Stimulated activated CD8-positive, alpha-beta memory T cell treated with anti-CD3 and anti-CD28 coated beads, Interleukin-7, amount 100 ng/mL, for 1 hour (primary cell): ENCODE results near the gene ZNF414.
"Not testable (repeated sequence)": the region's sequence is repeated elsewhere in the genome, so short reads cannot be mapped to it uniquely, and the experiment has no call there.

Experiments
- DNase-seq, 2 donors: peaks; one replicate each; pipeline ENCODE4 v3.0.0-alpha.2; 2020; ENCODE audit warnings: low read depth in 2 of 2

Gene ZNF414, protein sequence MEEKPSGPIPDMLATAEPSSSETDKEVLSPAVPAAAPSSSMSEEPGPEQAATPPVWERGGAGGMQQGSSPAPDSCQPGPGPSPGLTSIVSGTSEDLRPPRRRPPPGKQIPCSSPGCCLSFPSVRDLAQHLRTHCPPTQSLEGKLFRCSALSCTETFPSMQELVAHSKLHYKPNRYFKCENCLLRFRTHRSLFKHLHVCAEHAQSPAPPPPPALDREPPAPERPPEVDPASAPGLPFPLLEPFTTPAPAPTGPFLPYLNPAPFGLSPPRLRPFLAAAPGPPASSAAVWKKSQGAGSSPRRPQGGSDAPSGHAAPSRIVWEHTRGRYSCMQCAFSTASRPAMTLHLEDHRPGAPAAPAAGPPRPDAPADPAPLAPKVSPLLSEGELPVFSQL

DNA sequence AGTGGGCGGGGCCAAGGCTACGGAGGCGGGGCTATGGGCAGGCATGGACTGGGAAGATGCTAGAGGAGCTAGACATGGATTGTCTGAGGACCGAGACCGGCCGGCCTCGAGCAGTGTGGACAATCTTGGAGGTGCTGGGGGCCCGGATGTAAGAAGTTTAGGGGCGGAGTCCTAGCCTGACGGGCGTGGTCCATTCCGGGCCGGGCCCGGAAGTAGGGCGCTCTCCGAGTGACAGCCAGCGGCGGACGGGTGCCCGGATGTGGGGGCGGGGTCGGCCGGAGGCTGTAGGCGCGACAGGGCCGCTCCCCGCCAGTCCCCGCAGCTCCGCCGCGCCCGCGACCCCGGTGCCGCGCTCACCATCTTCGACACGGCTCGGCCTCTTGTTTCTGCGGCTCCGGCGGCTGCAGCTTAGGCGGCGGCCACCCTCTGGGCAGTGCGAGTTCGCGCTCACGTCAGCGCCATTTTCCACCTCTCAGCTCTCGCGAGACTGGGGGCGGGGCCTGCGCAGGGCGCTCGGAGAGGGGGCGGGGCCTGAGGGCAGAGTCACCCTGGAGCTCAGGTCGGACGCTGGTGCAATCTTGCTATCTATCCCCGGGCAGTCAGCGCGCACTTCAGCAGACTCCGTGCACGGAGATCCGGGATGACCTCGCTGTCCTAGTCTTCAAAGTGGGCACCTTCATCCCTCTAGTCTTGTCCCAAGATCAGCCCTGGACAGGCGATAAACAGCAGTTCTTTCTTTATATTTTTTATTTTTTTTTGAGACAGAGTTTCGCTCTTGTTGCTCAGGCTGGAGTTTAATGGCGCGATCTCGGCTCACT is at the start of gene ZNF414:
Gene ZNF414 (minus strand): TSS at position 481 of the 818 bp plus-strand sequence. CDS start 121 bp downstream, at position 360.
- peak; percentile 95 to 96 for DNase-seq

DNA sequence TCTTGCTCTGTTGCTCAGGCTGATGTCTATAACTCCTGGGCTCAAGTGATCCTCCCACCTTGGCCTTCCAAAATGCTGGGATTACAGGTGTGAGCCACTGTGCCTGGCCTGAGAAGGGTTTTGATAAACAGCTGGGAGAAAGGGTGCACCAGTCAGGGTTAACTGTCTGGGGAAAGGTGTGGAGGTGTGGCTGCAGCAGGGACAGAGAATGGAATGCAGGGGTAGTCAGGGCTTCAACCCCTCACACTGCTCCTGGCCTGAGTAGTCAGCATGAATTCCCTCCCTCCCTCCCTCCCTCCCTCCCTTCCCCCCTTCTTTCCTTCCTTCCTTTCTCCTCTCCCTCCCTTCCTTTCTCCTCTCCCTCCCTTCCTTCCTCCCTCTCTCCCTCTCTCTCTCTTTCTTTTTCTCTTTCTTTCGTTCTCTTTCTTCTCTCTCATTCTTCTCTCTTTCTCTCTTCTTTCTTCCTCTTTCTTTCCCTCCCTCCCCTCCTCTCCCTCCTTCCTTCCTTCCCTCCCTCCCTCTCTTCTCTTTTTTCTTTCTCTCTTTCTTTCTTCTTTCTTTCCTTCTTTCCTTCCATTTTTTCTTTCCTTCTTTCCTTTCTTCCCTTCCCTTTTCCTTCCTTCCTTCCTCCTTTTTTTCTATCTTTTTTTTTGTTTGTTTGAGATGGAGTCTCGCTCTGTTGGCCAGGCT is 47.3 kb upstream of the ZNF414 start:
- no peak for DNase-seq

GRCh38 chr19:8558325-8558724 is 44.4 kb upstream of the ZNF414 start:
- DNase-seq = no peak

GRCh38 chr19:8557642-8558238 is 43.8 kb upstream of the ZNF414 start:
- DNase-seq = no peak

DNA sequence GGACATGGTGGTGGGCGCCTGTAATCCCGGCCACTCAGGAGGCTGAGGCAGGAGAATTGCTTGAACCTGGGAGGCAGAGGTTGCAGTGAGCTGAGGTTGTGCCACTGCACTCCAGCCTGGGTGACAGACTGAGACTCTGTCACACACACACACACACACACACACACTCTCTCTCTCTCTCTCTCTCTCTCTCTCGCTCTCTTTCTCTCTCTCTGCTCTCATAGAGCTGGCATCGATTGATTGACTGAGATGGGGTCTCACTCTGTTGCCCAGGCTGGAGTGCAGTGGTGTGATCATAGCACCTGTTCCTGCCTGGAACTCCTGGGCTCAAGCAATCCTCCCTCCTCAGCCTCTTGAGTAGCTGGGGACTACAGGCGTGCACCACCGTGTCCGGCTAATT is 39.8 kb upstream of the ZNF414 start:
- not testable (repeated sequence) for DNase-seq

- no peak for DNase-seq
Measured at GRCh38 chr19:8552810-8553209, 38.8 kb upstream of the ZNF414 start.

DNA sequence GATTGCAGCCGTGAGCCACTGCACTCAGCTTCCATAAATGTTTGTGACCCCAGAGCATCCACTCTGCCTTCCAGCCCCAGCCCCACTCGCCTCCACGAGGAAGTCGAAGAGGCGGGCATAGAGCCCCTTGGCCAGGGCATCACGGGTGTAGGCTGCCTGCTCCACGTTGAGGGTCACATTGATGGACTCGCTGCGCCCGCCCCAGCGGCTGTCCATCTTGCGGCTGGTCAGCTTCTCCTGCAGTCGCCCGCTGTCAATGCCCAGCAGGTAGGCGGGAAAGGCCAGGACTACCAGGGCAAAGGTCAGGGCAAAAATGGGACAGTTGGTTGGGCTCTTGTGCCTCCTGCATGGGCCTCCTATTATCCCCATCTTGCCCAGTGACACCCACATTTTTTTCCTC is 36.1 kb upstream of the ZNF414 start:
- DNase-seq = no peak

DNA sequence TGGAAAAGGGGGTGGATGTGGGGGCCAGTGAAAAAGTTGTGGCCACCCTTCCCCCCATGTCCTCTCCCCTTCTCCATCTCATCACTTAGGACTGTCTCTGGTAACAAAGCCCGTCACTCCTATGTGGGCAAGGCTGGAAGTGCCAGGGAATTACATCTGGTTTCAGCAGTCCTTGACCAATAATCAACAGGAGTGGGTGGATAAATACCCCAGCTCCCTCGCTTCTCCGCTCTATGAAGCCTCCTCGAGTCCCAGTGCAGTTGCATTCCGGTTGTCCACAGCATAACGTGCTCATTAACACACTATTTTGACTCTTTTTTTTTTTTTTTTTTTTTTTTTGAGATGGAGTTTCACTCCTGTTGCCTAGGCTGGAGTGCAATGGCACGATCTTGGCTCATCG is 31.8 kb upstream of the ZNF414 start:
- DNase-seq = no peak

- DNase-seq = no peak
Measured at GRCh38 chr19:8544168-8544567, 30.2 kb upstream of the ZNF414 start.

DNA sequence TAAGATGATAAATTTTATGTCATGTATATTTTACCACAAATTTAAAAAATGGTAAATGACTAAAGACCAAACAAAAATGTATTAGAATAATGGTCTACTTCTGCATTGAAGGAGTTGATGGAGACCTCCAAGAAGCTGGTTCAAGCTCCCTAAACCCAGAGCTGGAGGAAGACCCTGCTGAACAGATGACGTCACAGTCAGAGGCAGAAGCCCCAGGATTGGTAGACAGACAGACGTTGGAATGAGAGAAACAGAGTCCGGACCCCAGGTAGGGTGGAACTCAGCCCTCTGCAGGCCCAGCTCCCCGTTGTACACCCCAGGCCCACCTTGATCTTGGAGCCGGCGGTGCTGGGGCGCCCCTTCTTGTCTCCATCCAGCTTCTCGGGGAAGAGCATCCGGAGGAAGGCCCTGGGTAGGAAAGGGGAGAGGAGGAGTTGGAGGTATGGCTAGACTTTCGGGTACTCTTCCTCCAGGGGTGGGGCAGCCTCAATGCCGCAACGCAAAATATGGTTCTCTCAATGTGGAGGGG is 25.7 kb upstream of the ZNF414 start:
- DNase-seq = no peak

DNA sequence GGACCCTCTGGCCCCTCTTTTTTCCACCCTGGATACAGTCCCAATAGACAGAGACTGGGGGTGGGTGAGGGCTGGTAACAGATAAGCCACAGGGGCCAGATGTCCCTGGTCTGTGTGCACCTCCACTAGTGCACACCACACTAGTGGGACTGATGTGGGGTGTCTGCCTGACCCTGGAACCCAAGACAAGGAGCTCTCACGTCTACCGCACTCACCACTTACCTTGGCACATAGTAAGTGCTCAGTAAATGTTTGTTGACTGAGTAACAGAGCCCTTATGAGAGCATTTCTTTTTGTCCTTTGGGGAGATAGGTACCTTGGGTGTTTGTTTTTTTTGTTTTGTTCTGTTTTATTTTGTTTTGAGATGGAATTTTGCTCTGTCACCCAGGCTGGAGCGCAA is 23.1 kb upstream of the ZNF414 start:
- DNase-seq = no peak

DNA sequence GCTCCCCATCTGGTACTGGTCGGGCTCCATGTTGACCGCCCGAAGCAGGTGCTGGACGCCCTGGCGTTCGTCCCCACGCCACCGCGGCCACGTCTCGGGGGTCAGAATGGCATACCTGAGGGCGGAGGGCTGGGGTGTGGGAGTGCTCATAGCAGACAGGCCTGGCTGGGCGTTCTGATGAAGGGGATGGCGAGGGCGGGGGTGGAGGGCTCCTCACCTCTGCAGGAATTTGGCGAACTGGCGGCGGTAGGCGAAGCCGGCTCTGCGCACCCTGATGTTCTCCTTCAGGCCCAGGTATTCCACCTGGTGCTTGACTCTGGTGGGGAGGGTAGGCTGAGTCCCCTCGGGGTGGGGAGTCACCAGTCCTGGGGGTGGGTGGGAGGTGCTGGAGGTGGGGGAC is 22.3 kb upstream of the ZNF414 start:
- DNase-seq = no peak

GRCh38 chr19:8532225-8532624 is 18.3 kb upstream of the ZNF414 start:
- no peak for DNase-seq

- DNase-seq = no peak
Measured at GRCh38 chr19:8531470-8531869, 17.5 kb upstream of the ZNF414 start.

DNA sequence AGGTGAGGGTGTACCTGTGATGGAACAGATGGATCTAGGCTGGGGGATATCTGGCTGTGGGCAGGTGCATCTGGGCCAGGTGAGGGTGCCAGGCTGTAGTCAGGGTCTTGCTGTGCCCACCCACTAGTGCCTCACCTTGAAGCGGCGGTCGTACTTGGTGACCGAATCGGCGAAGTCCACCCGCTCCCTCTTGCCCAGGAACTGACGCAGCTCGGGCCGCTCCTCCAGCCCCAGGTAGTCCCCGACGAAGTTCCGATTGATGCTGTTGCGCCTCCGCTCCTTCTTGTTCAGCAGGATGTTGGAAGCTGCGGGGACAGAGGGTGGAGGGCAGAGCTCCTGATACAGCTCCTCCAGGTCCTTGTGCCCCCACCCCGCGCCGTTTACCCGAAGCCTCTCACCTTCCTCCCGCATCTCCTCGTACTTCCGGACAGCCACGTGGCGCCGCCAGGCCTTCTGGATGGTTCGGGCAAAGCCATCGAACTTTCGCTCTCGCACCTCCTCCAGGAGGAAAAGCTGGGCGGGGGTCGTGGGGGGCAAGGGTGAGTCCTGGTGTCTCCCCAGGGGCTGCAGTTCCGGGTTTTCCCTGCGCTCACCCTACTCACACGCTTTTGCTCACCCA is 16.2 kb upstream of the ZNF414 start:
- no peak for DNase-seq

- DNase-seq = no peak
Measured at GRCh38 chr19:8529369-8530006, 15.5 kb upstream of the ZNF414 start.

DNA sequence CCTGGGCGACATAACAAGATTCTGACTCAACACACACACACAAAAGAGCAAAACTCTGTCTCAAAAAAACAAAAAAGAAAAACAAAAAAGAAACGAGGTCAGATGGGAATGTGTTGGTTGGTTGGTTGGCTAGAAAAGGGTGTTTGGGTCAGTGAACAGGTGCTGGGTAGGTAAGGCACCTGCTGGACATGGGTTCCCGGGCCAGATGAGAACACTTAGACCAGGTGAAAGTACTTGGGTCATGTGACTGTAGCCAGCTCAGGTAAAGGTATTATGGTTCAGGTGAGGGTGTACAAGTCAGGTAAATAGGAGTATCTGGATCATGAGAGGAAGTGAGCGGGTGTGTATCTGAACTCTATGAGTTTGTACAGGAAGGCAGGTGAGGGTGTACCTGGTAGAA is 14.5 kb upstream of the ZNF414 start:
- DNase-seq = no peak

DNA sequence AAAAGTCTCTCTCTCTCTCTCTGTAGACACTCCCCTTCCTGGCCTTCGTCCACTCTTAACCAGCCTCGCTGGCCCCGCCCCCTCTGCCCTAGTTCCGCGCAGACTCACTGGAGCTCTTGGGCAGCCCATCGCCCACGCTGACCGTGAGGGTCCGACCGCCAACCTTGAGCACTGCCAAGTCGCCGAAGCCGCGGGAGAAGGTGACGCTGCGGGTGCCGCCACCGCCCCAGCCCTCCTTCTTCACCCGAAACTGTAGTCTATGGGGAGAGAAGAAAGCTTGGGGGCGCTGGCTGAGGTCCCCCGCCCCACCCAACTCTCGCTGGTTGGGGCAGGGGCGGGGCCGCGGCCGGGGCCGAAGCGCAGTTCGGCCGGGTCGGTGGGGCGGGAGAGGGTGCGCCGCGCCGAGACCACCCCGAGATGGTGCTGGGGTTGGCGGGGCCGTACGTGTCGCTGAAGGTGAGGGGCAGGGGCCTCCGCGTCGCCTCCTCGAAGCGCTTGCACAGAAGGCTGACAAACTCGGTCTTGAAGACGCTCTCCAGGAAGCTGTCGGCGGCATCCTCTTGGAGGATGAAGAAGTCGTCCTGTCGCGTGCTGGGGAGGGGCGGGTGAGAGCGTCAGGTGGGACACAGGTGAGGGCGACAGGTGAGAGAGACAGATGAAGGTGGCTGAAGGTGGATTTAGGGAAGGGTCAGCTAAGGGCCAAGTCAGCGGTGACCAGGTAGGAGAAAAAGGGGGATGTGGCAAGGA is 12.6 kb upstream of the ZNF414 start:
- DNase-seq = no peak

GRCh38 chr19:8525401-8525684 is 11.4 kb upstream of the ZNF414 start:
- no peak for DNase-seq

DNA sequence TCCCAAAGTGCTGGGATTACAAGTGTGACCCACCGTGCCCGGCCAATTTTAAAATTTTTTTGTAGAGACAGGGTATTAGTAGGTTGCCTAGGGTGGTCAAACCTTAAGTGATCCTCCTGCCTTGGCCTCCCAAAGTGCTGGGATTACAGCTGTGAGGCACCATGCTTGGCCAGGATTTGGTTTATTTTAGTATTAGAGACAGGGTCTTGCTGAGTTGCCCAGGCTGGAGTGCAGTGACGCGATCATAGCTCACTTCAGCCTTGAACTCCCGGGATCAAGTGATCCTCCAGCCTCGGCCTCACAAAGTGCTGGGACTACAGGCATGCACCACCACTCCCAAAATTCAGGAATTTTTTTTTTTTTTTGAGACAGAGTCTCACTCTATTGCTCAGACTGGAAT is 5.4 kb upstream of the ZNF414 start:
- DNase-seq = no peak
